HG02798 (cell line): ENCODE results near the gene SPOP.
A peak's percentile ranks its signal among the peaks of the same experiment; 100 is the strongest.
"Not testable (repeated sequence)": the region's sequence is repeated elsewhere in the genome, so short reads cannot be mapped to it uniquely, and the experiment has no call there.

Source experiments
- ATAC-seq: cut with Tn5 transposase; IDR thresholded peaks from one replicate; pipeline ENCODE4 v1.9.1; 2021; ENCODE audit warnings: mild to moderate bottlenecking; ENCODE audit not compliant: unreplicated experiment, poor library complexity

SPOP gene

GRCh38 chr17:49576088-49576916, 101.6 kb downstream of the SPOP start:
- no peak for ATAC-seq

GRCh38 chr17:49575679-49576087, 102.2 kb downstream of the SPOP start, which contains the start of gene NXPH3:
NXPH3 (plus strand) TSS chr17:49575871; CDS start chr17:49576220, 349 bp downstream.
- peak; percentile 35 for ATAC-seq

GRCh38 chr17:49574945-49575678, 102.8 kb downstream of the SPOP start:
- no peak for ATAC-seq

- no peak for ATAC-seq
Measured at GRCh38 chr17:49574323-49574781, 103.5 kb downstream of the SPOP start.

DNA sequence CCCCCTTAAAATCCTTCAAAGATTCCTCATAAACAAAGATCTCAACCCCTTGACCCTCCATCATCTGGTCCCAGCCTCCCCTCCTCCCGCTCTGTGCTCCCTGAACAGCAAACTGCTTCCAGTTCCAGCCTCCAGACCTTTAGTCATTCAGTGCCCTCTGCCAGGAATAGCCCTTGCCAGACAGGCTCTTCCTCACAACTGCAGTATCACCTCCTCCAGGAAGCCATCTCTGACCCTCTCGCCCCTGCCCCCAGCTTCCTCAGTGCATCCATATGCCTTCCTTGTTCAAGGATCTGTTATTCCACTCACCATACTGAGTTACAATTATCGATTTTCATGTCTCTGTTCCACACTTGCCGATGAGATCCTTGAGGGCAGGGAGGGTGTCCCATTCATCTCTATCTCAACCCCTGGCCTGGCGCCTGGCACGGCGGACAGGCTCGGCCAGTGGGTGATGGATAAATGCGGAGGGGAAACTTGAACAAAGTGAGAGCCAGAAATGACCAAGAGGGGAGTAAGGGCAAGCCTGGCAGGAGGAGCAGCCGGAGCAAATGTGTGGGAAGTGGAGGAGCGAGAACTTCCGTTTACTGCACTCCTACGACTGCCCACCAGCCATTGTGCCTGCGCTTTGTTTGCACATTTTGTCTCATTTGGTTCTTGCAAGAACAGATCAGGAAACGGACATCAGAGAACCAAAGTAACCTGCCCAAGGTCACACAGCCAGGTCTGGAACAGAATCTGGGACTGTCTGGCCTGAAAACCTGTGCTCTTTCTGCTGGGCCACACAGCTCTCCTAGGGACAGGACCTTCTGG, 104.2 kb downstream of the SPOP start:
- ATAC-seq, result no peak

- no peak for ATAC-seq
Measured at GRCh38 chr17:49572806-49573420, 105.0 kb downstream of the SPOP start.

- ATAC-seq, result no peak
Measured at GRCh38 chr17:49572226-49572625, 105.7 kb downstream of the SPOP start.

- no peak for ATAC-seq
Measured at GRCh38 chr17:49571764-49572163, 106.1 kb downstream of the SPOP start.

GRCh38 chr17:49571283-49571682, 106.6 kb downstream of the SPOP start:
- ATAC-seq, result no peak

- no peak for ATAC-seq
Measured at GRCh38 chr17:49570540-49571242, 107.2 kb downstream of the SPOP start.

GRCh38 chr17:49568695-49569047, 109.2 kb downstream of the SPOP start:
- not testable (repeated sequence) for ATAC-seq

DNA sequence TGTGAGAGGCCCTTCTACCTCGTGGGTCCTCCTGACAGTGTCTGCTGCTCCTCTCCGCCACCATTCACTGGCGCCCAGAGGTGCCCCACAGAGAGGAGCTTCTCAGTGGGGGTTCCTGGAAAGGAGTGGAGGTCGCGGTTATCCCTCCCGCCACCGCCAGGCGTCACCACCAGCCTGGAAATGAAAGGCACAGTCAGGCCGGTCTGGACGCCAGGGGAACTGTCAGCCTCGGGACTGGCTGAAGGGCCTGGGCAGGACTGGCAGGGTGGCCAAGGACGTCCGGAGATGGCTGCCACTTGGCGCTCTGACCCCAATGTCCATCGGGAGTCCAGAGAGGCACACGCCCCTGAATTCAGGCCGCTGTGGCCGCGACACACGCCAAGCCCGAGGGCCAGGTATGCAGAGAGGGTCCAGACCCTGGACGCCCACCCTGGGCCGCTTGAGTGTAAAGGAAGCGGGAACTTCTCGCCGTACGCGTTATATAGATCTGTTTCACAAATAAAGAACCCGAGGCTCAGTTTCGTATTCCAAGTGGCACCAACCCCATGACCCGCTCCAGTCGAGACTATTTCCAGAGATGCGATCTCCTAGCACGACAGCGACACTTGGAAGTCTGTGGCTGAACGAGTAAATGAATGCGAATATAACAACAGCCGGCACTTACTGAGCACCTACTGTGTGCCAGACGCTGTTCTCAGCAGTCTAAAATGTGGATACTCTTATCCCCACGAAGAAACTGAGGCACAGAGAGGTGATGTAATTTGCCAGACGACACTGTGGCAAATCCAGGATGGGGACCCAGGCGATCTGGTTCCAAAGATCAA, 109.8 kb downstream of the SPOP start:
- ATAC-seq, result peak; percentile 42

GRCh38 chr17:49567104-49567521, 110.8 kb downstream of the SPOP start:
- no peak for ATAC-seq

- ATAC-seq, result no peak
Measured at GRCh38 chr17:49566668-49567071, 111.2 kb downstream of the SPOP start.

- no peak for ATAC-seq
Measured at GRCh38 chr17:49565948-49566491, 111.9 kb downstream of the SPOP start.

GRCh38 chr17:49564638-49565037, 113.3 kb downstream of the SPOP start:
- no peak for ATAC-seq

GRCh38 chr17:49557312-49558024, 120.4 kb downstream of the SPOP start:
- no peak for ATAC-seq
